Suprapubic skin (tissue), 4 donors: ENCODE data around the gene MCUR1.

Experiments
- CTCF ChIP-seq, 2 donors: fragments of 200-600 bp in 1 of 2; fragments of 450-650 bp in 1 of 2; sonication (generic) in 1 of 2; IDR thresholded peaks; one replicate each; pipeline ENCODE4 v1.5.1; 2016 to 2019; ENCODE audit warnings: antibody characterized with exemption in 2 of 2, mild to moderate bottlenecking in 1 of 2, moderate library complexity in 1 of 2
- EP300 ChIP-seq: sonication (generic); formaldehyde crosslinking; IDR thresholded peaks from one replicate; pipeline ENCODE4 v1.6.1; 2017; ENCODE audit warnings: antibody characterized with exemption
- POLR2A ChIP-seq, 2 donors: fragments of 450-650 bp; IDR thresholded peaks; one replicate each; pipeline ENCODE4 v1.6.1; 2017; ENCODE audit warnings: antibody characterized with exemption in 2 of 2, mild to moderate bottlenecking in 2 of 2, moderate library complexity in 2 of 2
- POLR2AphosphoS5 ChIP-seq, 3 donors: sonication (generic); formaldehyde crosslinking; IDR thresholded peaks; one replicate each; pipeline ENCODE4 v1.6.1; 2017; ENCODE audit warnings: antibody characterized with exemption in 3 of 3

DNA sequence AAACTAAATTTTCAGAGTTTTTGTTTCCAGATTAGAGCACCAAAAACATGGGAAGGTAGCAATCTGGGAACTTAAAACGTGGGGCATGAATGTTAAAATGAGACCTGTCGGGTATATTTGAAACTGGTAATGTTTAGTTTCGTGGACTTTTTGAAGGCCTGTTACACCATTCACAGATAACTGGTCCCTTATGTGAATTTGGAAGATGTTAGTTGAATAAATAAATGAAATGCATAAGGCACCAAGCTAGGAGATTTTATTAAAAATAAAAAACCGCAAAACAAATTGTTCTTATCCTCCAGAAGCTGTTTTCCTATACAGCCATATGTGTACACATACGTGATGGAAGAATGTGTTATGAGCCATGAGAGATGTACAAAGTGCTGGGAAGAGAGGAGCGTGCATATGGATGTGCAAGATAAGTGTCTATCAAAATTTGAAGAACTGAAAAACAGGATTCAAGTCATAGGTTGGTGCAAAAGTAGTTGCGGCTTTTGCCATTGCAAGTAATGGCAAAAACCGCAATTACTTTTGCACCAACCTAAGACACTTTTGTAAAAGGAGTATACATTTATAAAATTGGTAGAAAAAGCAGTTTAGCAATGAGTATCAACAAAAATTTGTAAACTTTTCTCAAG lies 700 bp upstream of the MCUR1 start:
- TF ChIP-seq POLR2A (IDR thresholded peaks at IDR 0.05), result no peak
- no peak for TF ChIP-seq CTCF (IDR thresholded peaks at IDR 0.05)
- TF ChIP-seq POLR2AphosphoS5 (IDR thresholded peaks at IDR 0.05), result no peak
- TF ChIP-seq EP300, result no peak
